ENCODE data around the gene AMOT. TPM values are rescaled to one million over a fixed set of nuclear protein-coding genes. Genes with fewer than 3 reads are reported as not detected.
A peak's percentile ranks its signal among the peaks of the same experiment; 100 is the strongest.

AMOT gene
- total RNA-seq, 4 donors from 2014 or later, result 2.5 to 9.3 (median 7.1) TPM

GRCh38 chrX:112735147-112735546, 105.5 kb downstream of the AMOT start:
- H3K27ac ChIP-seq, result no peak overlapping the region
- H3K27me3 ChIP-seq, result no peaks in the 10 kb centered on the region
- H3K4me1 ChIP-seq, result no peaks in the 10 kb centered on the region
- no peak overlapping the region for H3K4me3 ChIP-seq
- intact Hi-C loops (cut with DNase I), result no loop called here
- WGBS, 2 donors, result 75 to 89% methylated on average over 2 of the region's 2 CpGs
- no peaks in the 10 kb centered on the region for H3K9me3 ChIP-seq
- H3K36me3 ChIP-seq, result no peaks in the 10 kb centered on the region
- TF ChIP-seq POLR2A (IDR thresholded peaks at IDR 0.05), result no peak
- no peak for TF ChIP-seq CTCF (IDR thresholded peaks at IDR 0.05)
- no peak for DNase-seq

GRCh38 chrX:112734290-112734689, 106.3 kb downstream of the AMOT start:
- intact Hi-C loops (cut with DNase I), result no loop called here
- Histone ChIP-seq H3K4me3 (no peak overlapping the region), H3K27me3 (peaks cover 0 to 2% (median 0%) of the 10 kb centered on the region in 4 donors), H3K36me3 (no peaks in the 10 kb centered on the region), H3K9me3 (no peaks in the 10 kb centered on the region), H3K4me1 (no peaks in the 10 kb centered on the region), H3K27ac (no peak overlapping the region)
- 12 to 27% methylated on average over 2 to 3 of the region's 3 CpGs for WGBS, 2 donors
- no peak for TF ChIP-seq POLR2A (IDR thresholded peaks at IDR 0.05)
- TF ChIP-seq CTCF (IDR thresholded peaks at IDR 0.05), result no peak
- no peak for DNase-seq

GRCh38 chrX:112731793-112732192, 108.8 kb downstream of the AMOT start:
- DNase-seq, result no peak
- intact Hi-C loops (cut with DNase I), result no loop called here
- WGBS, 2 donors, result 44 to 54% methylated on average over 3 of the region's 3 CpGs
- H3K4me3 ChIP-seq, result no peak overlapping the region
- TF ChIP-seq CTCF (IDR thresholded peaks at IDR 0.05) (peak in 1 of 6 experiments; percentile 11), POLR2A (IDR thresholded peaks at IDR 0.05) (no peak)
- no peaks in the 10 kb centered on the region for H3K4me1 ChIP-seq
- H3K27ac ChIP-seq, result no peak overlapping the region
- no peaks in the 10 kb centered on the region for H3K36me3 ChIP-seq
- H3K27me3 ChIP-seq, result peaks cover 0 to 2% (median 0%) of the 10 kb centered on the region in 4 donors
- no peaks in the 10 kb centered on the region for H3K9me3 ChIP-seq

Small RNA genes within 50 kb of the gene (small RNA-seq; reads per million reads assigned to genes)
- gene RN7SL266P, result 0 reads per million in 4 donors

Other genes starting within 250 kb of the AMOT start
- gene LHFPL1, start 160.9 kb downstream of the AMOT start, total RNA-seq, result under 1 TPM in 3 of 4 donors, not detected in 1; 0.15 to 0.61 (median 0.57) TPM